Sigmoid colon (tissue), 7 donors: Measurements from ENCODE around the gene ABLIM3. TPM values are rescaled to one million over a fixed set of nuclear protein-coding genes. Genes with fewer than 3 reads are reported as not detected.

Experiments
- DNase-seq: peaks from one replicate; pipeline ENCODE4 v3.0.0-alpha.2; 2019
- H3K27ac ChIP-seq, 4 donors: fragments of 200-600 bp; sonication (generic); one replicate each; pipeline ENCODE4 v1.5.1; 2016 to 2019; ENCODE audit warnings: mild to moderate bottlenecking in 1 of 4
- H3K27me3 ChIP-seq, 3 donors: fragments of 200-600 bp; sonication (generic); one replicate each; pipeline ENCODE4 v1.5.1; 2019; ENCODE audit warnings: mild to moderate bottlenecking in 1 of 3
- H3K36me3 ChIP-seq, 4 donors: fragments of 200-600 bp; sonication (generic); one replicate each; pipeline ENCODE4 v1.5.1; 2016 to 2019
- H3K4me1 ChIP-seq, 4 donors: fragments of 200-600 bp; sonication (generic); one replicate each; pipeline ENCODE4 v1.5.1; 2017 to 2019
- H3K4me3 ChIP-seq, 4 donors: fragments of 200-600 bp; sonication (generic); one replicate each; pipeline ENCODE4 v1.5.1; 2017 to 2019; ENCODE audit warnings: mild to moderate bottlenecking in 2 of 4, moderate library complexity in 1 of 4
- H3K9me3 ChIP-seq, 4 donors: fragments of 200-600 bp in 3 of 4; sonication (generic) in 3 of 4; one replicate each; pipeline versions ENCODE4 v1.5.1 to v1.6.1; 2013 to 2019
- EP300 ChIP-seq, 4 donors: sonication (generic); formaldehyde crosslinking; IDR thresholded peaks; one replicate each; pipeline ENCODE4 v1.6.1; 2017; ENCODE audit warnings: antibody characterized with exemption in 4 of 4
- POLR2A ChIP-seq, 2 donors: fragments of 450-650 bp; IDR thresholded peaks; one replicate each; pipeline ENCODE4 v1.6.1; 2016; ENCODE audit warnings: antibody characterized with exemption in 2 of 2, mild to moderate bottlenecking in 2 of 2, moderate library complexity in 2 of 2
- POLR2AphosphoS5 ChIP-seq, 4 donors: sonication (generic); formaldehyde crosslinking; IDR thresholded peaks; one replicate each; pipeline ENCODE4 v1.6.1; 2017; ENCODE audit warnings: antibody characterized with exemption in 4 of 4
- WGBS, 2 donors: extraction: QIAGEN DNeasy Blood & Tissue Kit; methylation state at CpG; one replicate each; pipeline ENCODE4 v1.1.7; 2013; 5-methylcytosine and 5-hydroxymethylcytosine counted together
- intact Hi-C: fragments of 100-400 bp; cut with DNase I; formaldehyde crosslinking; loops from one replicate; pipeline ENCODE4 v1.15.1; 2023
- polyA plus RNA-seq, 3 donors: library from polyadenylated mRNA; stranded (reverse); fragments of 200-250 nt; gene quantifications; one replicate each; pipeline ENCODE4 v1.2.3, GENCODE V29; 2013
- total RNA-seq, 4 donors: library from RNA; depleted of rRNA; stranded (reverse); fragments of >200 nt; gene quantifications; one replicate each; pipeline ENCODE4 v1.1.0, GENCODE V29; 2016
- TF ChIP-seq, protein P1 (sequence below), 4 experiments: fragments of 450-650 bp in 3 of 4; fragments of 200-600 bp in 1 of 4; IDR thresholded peaks; one replicate each; pipeline ENCODE4 v1.5.1; 2016 to 2019; ENCODE audit warnings: antibody characterized with exemption in 4 of 4, mild to moderate bottlenecking in 3 of 4, moderate library complexity in 2 of 4
- donor health status: healthy with polysubstance abuse.
- donor health status: Bipolar disorder and iron deficiency.
- donor health status: healthy.

Gene ABLIM3
- total and polyA plus RNA-seq, 7 donors = 5.8 to 19.9 (median 11.4) TPM

DNA sequence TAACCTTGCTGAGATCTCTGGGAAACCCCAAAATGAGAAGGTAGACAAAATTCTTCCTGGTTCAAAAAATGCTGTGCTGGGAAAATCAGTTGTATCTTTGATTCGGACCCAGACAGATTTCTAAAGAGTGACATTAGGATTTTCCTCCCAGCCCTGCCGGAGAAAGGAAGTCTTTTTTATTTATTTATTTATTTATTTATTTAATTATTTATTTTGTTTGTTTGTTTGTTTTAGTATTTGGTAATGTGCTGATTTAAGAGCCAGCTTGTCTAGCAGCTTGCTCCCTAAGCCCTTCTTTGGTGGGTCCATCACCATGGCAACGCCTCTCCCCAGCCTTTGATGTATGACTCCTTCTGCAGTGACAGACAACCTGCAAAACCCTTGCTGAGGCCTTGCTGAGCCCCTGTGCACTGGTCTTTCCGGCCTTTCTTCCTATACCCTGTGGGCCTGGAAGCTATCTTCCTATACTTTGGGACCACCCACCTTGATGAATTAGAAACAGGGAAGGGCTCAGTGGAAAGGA lies 69.7 kb downstream of the ABLIM3 start:
- Histone ChIP-seq H3K4me1 (peaks cover 0 to 11% (median 2%) of the 10 kb centered on the region in 4 donors), H3K4me3 (no peak overlapping the region), H3K36me3 (no peaks in the 10 kb centered on the region), H3K9me3 (no peaks in the 10 kb centered on the region), H3K27me3 (no peaks in the 10 kb centered on the region), H3K27ac (no peak overlapping the region)
- intact Hi-C loops = no loop called here
- no peak for DNase-seq
- TF ChIP-seq POLR2AphosphoS5 (IDR thresholded peaks at IDR 0.05) (no peak), EP300 (IDR thresholded peaks at IDR 0.05) (no peak), POLR2A (IDR thresholded peaks at IDR 0.05) (no peak)
- TF ChIP-seq, protein P1, sequence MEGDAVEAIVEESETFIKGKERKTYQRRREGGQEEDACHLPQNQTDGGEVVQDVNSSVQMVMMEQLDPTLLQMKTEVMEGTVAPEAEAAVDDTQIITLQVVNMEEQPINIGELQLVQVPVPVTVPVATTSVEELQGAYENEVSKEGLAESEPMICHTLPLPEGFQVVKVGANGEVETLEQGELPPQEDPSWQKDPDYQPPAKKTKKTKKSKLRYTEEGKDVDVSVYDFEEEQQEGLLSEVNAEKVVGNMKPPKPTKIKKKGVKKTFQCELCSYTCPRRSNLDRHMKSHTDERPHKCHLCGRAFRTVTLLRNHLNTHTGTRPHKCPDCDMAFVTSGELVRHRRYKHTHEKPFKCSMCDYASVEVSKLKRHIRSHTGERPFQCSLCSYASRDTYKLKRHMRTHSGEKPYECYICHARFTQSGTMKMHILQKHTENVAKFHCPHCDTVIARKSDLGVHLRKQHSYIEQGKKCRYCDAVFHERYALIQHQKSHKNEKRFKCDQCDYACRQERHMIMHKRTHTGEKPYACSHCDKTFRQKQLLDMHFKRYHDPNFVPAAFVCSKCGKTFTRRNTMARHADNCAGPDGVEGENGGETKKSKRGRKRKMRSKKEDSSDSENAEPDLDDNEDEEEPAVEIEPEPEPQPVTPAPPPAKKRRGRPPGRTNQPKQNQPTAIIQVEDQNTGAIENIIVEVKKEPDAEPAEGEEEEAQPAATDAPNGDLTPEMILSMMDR (IDR thresholded peaks at IDR 0.05) = no peak
- 82 to 85% methylated on average over 4 of the region's 4 CpGs for WGBS, 2 donors

DNA sequence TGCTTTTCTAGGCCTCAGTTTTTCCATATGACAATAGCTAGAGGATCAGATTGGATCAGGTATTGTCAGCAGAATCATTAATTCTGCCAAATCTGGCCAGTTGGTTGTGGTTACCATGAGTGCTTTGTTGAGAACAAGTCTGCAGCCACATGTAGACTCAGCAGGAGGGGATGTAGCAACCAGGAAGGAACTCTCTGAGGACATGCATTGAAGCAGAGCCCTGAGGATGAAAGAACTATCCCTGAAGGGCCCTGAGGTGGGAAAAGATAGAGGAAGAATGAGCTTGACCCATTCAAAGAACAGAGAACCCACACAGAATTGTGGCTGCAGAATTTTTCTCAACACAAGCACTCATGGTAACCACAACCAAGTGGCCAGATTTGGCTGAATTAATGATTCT lies 70.3 kb downstream of the ABLIM3 start:
- Histone ChIP-seq H3K27me3 (no peaks in the 10 kb centered on the region), H3K27ac (peak overlapping the region in 2 of 4 donors; percentile 6 to 35), H3K4me1 (peaks cover 0 to 11% (median 2%) of the 10 kb centered on the region in 4 donors), H3K36me3 (no peaks in the 10 kb centered on the region), H3K9me3 (no peaks in the 10 kb centered on the region), H3K4me3 (no peak overlapping the region)
- intact Hi-C loops = no loop called here
- no peak for DNase-seq
- TF ChIP-seq POLR2A (IDR thresholded peaks at IDR 0.05) (no peak), POLR2AphosphoS5 (IDR thresholded peaks at IDR 0.05) (no peak), EP300 (IDR thresholded peaks at IDR 0.05) (no peak)
- TF ChIP-seq, protein P1 (IDR thresholded peaks at IDR 0.05) = no peak

DNA sequence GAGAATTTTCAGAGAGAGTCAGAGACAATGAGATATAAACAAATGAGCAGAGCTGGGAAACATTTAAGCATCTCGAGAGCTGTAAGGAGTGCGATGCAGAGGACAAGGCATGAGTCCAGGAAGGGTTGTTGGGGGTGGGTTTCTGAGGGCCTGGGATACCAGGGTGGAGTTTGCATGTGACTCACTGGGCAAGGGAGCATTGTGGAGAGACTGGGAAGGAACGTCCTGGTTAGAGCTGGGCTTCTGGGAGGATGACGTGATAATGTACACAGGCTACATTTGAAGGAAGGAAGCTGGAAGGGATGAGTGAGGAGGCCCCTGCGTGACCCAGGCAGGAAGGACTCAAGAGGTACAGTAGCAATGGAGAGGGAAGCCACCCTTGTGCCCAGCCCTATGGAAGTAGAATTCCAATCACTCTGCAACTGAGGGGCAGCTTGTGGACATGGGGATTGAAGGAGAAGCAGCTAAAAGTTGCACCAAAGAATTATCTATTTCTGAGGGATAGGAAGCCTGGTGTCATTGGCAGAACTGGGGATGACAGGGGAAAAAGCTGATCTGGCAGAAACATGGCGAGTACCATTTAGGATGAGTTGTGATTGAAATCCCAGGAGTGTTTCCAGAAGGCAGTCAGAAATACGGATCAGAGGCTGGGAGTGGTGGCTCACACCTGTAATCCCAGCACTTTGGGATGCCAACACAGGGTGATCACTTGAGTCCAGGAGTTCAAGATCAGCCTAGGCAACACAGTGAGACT lies 71.1 kb downstream of the ABLIM3 start:
- H3K9me3 ChIP-seq = no peaks in the 10 kb centered on the region
- WGBS, 2 donors = 71 to 73% methylated on average over 7 of the region's 7 CpGs
- H3K27ac ChIP-seq = peak overlapping the region in 2 of 4 donors; percentile 6 to 35
- H3K27me3 ChIP-seq = no peaks in the 10 kb centered on the region
- no peak for DNase-seq
- peaks cover 0 to 11% (median 4%) of the 10 kb centered on the region in 4 donors for H3K4me1 ChIP-seq
- TF ChIP-seq POLR2A (IDR thresholded peaks at IDR 0.05) = no peak
- peak in 1 of 4 donors; percentile 3 for TF ChIP-seq POLR2AphosphoS5 (IDR thresholded peaks at IDR 0.05)
- H3K36me3 ChIP-seq = no peaks in the 10 kb centered on the region
- intact Hi-C loops = no loop called here
- H3K4me3 ChIP-seq = no peak overlapping the region

DNA sequence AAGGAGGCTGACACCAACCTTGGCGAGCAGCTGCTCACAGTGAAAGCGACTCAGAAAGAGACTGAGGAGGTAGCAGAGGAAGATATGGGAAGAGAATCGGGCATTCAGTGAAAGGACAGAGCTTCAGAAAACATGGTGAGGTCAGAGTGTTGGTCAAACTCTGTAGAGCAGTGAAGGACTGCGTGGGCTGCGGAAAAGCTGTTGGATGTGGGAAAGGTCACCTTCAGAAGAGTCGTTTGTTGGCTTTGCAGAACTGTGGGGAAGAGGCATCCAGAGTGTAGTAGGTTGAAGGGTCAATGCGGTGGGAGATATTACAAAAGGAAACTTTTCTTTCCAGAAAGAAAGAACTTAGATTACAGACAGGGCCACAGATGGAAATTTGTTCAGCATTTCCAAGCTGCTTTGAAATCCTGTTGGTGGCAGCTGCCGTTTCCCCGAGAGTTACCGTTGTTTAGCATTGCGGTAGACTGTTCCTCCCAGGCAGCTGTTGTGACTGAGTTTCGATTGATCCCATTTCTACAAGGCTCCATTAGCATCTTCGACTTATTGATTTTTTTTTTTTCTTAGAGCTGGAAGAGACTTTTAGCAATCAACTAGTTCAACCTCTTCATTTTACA lies 72.1 kb downstream of the ABLIM3 start:
- peaks cover 0 to 20% (median 11%) of the 10 kb centered on the region in 4 donors for H3K4me1 ChIP-seq
- H3K4me3 ChIP-seq = no peak overlapping the region
- H3K36me3 ChIP-seq = no peaks in the 10 kb centered on the region
- intact Hi-C loops = no loop called here
- TF ChIP-seq POLR2A (IDR thresholded peaks at IDR 0.05) (no peak), EP300 (IDR thresholded peaks at IDR 0.05) (no peak), POLR2AphosphoS5 (IDR thresholded peaks at IDR 0.05) (no peak)
- TF ChIP-seq, protein P1 (IDR thresholded peaks at IDR 0.05) = no peak
- no peak overlapping the region for H3K27ac ChIP-seq
- no peaks in the 10 kb centered on the region for H3K9me3 ChIP-seq
- 80 to 91% methylated on average over 13 of the region's 13 CpGs for WGBS, 2 donors
- DNase-seq = no peak
- H3K27me3 ChIP-seq = no peaks in the 10 kb centered on the region

DNA sequence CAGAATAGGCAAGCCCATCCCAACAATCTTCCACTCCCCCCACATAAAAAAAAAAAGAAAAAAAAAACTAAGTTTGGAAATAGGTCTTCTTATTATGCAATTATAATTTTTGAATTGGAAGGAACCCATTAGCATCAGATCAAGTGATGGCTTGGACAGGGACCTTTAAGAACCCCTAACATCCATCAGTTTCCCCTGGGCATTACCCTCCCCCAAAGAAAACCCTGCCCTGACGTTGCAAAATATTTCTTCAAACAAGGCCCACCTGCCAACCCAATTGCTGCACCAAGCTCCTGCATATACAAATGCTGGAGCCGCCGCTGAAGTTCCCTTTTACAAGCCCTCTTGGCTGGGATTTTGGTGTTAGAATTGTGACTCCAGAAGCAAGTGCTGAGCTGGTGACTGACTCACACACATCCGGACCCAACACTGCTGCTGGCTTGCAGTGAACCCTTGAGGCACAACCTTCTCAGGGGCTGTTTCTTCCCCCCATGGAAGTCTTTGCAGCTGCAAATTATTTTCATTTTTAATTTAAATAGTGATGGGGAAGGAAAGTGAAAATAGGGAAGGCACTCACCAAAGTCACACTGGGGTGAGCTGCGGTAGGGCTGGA lies 74.3 kb downstream of the ABLIM3 start:
- Histone ChIP-seq H3K9me3 (no peaks in the 10 kb centered on the region), H3K27ac (peak overlapping the region in 2 of 4 donors; percentile 12 to 29), H3K4me3 (no peak overlapping the region), H3K27me3 (no peaks in the 10 kb centered on the region), H3K4me1 (peaks cover 0 to 20% (median 12%) of the 10 kb centered on the region in 4 donors), H3K36me3 (no peaks in the 10 kb centered on the region)
- TF ChIP-seq POLR2A (IDR thresholded peaks at IDR 0.05) = no peak
- TF ChIP-seq, protein P1 (IDR thresholded peaks at IDR 0.05) = no peak
- no peak for TF ChIP-seq EP300 (IDR thresholded peaks at IDR 0.05)
- TF ChIP-seq POLR2AphosphoS5 (IDR thresholded peaks at IDR 0.05) = no peak
- 74 to 78% methylated on average over 5 of the region's 5 CpGs for WGBS, 2 donors
- intact Hi-C loops = no loop called here
- DNase-seq = peak; percentile 71
